Measurements from ENCODE around the gene CDK13.

GRCh38 chr7:40099837-40100236, 149.8 kb downstream of the CDK13 start:
- TF ChIP-seq YY1 (IDR thresholded peaks at IDR 0.05; ENCODE audit: insufficient read depth, insufficient read length) = no peak
- no peak for TF ChIP-seq ZNF274 (IDR thresholded peaks at IDR 0.05; ENCODE audit: low read depth, low read length)
- TF ChIP-seq SUZ12 (IDR thresholded peaks at IDR 0.05; ENCODE audit: extremely low read depth, insufficient read depth, insufficient read length) = no peak
